Fibroblast of skin of right quadriceps (primary cell): Measurements from ENCODE around the gene SPTLC3.

Experiments used
- DNase-seq: peaks from one replicate; pipeline ENCODE4 v3.0.0-alpha.2; 2013

The SPTLC3 gene

DNA sequence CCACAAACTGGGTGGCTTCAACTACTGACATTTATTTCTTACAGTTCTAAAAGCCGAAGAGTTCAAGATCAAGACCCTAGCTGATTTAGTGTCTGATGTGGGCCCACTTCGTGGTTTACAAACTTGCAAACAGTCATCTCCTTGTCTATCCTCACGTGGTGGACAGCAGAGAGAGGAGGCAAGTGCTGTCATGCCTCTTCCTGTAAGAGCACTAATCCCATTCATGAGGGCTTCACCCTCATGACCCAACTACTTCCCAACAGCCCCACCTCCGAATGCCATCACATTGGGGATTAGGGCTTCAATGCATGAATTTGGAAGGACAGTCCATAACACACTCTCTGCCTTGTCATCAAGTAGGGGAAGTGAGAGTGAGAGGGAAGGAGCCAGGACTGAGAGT lies 196.7 kb downstream of the SPTLC3 start:
- DNase-seq: no peak

DNA sequence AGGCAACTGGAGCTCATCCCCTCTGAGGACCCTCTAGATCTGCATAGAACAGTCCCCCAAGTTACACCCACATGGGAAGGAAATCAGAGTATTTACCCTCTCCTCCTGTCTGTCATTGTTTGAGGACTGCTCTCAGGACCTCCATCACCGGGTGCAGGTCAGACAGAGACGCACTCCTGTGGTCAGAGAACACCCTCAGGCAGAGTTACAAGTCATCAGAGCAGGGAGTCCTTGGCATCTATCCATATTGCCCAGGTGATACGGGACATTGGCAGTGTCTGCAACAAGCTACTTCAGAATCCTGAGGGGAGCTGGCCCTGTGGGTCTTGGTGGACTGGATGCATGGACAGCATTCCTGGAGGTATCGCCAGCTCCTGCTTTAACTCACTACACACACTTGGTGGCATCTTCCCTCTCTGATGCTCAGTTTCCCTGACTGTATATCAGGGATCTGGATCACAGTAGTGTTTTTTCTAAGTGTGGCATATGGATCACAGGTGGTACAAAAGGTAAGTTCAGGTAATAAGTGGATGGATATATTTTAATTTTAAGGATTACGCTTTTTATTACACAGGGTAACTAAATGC lies 197.2 kb downstream of the SPTLC3 start:
- DNase-seq: no peak

DNA sequence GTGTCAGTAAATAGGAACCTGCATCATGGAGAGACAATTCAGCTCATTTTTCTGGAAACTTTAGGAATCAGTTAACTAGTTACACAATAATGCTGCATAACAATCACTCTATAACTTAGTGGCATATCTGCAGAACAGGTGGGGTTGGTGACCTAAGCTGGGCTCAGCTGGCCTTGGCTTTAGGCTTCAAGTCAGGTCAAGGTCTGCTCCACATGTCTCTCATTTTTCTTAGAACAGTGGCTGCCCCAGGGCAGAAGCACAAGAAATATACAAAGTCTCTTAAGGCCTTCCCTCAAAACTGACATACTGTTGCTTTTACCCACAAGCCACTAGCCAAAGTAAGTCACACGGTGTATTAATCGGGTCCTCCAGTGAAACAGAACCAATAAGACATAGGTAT lies 198.2 kb downstream of the SPTLC3 start:
- no peak for DNase-seq

- DNase-seq: no peak
Observed at GRCh38 chr20:13211956-13212618, 203.3 kb downstream of the SPTLC3 start.

DNA sequence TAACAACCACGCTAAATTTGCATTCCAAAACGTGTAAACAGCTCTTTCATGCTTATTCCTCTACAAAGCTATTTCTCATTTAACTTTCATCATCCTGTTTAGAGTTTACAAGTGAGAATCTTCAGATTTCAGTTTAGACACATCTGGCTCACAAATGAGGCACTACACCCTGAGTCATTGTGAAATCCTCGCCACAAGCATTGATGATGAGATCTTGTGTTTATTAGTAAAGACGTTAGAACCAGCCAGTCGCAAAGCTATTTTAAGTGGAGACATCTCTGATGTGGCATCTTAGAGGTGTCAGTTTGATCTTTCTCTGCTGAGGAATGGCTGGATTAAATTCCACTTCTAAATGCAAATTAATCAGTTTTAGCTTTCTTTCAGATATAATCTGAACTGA lies 204.0 kb downstream of the SPTLC3 start:
- DNase-seq: peak; percentile 80

DNA sequence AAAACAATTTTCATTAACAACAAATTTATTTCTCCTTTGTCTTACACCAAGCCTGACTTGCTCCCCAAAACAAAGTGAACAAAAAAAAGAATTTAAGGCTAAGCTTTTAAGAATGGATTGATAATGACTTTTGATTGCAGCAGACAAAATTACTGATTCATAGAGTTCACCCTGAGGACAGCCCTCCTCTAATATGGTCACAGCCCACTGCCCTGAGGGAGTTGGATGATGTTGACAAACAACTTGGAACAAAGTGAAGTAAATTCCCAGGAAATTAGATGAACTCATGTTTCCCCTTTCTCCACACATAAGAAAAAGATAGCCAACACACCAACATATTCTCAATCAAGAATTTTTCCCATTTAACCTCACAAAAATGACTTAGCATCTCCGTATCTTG lies 204.6 kb downstream of the SPTLC3 start:
- DNase-seq: peak; percentile 13

GRCh38 chr20:13216533-13216932 lies 207.8 kb downstream of the SPTLC3 start:
- DNase-seq: no peak
